CD4-positive, alpha-beta T cell (primary cell): Measurements from ENCODE around the gene TM4SF4. TPM values are rescaled to one million over a fixed set of nuclear protein-coding genes. Genes with fewer than 3 reads are reported as not detected.

Experiments used
- ATAC-seq: fragments of 200-7000 bp; cut with Tn5 transposase; one replicate; pipeline ENCODE4 v1.10.0; 2022; ENCODE audit warnings: mild to moderate bottlenecking; ENCODE audit not compliant: poor library complexity
- CTCF ChIA-PET: fragments of 350-600 bp; sonication (Branson Sonifier 250); formaldehyde crosslinking; loops from one replicate; lab custom pipeline; 2021; ENCODE audit warnings: antibody characterized with exemption, inconsistent platforms; lab: Charles Lee
- POLR2A ChIA-PET: fragments of 350-600 bp; sonication (Branson Sonifier 250); formaldehyde crosslinking; loops from one replicate; lab custom pipeline; 2021; ENCODE audit warnings: antibody characterized with exemption, inconsistent platforms; lab: Charles Lee
- DNase-seq, 14 experiments: peaks; one replicate each; pipeline ENCODE4 v3.0.0-alpha.2; 2013 to 2020; ENCODE audit warnings: mixed read lengths in 2 of 14
- H3K27ac ChIP-seq, 2 donors: one replicate each; pipeline versions ENCODE4 v1.5.1 to v1.7.0; 2013; ENCODE audit warnings: low read length in 2 of 2, low read depth in 1 of 2, mild to moderate bottlenecking in 1 of 2
- H3K27me3 ChIP-seq, 2 experiments: 1 replicate in 1 of 2; 2 replicates in 1 of 2; pipeline versions ENCODE4 v1.6.1 to v1.7.0; 2013; ENCODE audit warnings: low read length in 2 of 2, control low read depth in 1 of 2, mild to moderate bottlenecking in 1 of 2, moderate library complexity in 1 of 2; ENCODE audit not compliant: insufficient read depth in 2 of 2, control insufficient read depth in 1 of 2
- H3K36me3 ChIP-seq: one replicate; pipeline ENCODE4 v1.6.1; 2013; ENCODE audit warnings: low read length, control low read depth; ENCODE audit not compliant: insufficient read depth
- H3K4me1 ChIP-seq: one replicate; pipeline ENCODE4 v1.6.1; 2013; ENCODE audit warnings: low read length, control low read depth; ENCODE audit not compliant: insufficient read depth
- H3K4me3 ChIP-seq: one replicate; pipeline ENCODE4 v1.5.1; 2013; ENCODE audit warnings: mild to moderate bottlenecking, low read length, moderate library complexity
- H3K9me3 ChIP-seq, 2 experiments: 1 replicate in 1 of 2; 2 replicates in 1 of 2; pipeline versions ENCODE4 v1.6.1 to v1.7.0; 2013; ENCODE audit warnings: low read length in 2 of 2, mild to moderate bottlenecking in 2 of 2, control low read depth in 1 of 2, moderate library complexity in 1 of 2; ENCODE audit not compliant: control insufficient read depth in 1 of 2, insufficient read depth in 1 of 2
- H3K27ac Mint-ChIP-seq: one replicate; pipeline ENCODE4 v1.8.0; 2020; ENCODE audit warnings: mixed read lengths
- H3K27me3 Mint-ChIP-seq: one replicate; pipeline ENCODE4 v1.8.0; 2021; ENCODE audit warnings: mixed read lengths
- H3K36me3 Mint-ChIP-seq: one replicate; pipeline ENCODE4 v1.8.0; 2021; ENCODE audit warnings: low read depth, mixed read lengths
- H3K4me1 Mint-ChIP-seq: one replicate; pipeline ENCODE4 v1.8.0; 2021; ENCODE audit warnings: low read depth, mixed read lengths
- H3K4me3 Mint-ChIP-seq: one replicate; pipeline ENCODE4 v1.8.0; 2020; ENCODE audit warnings: mild to moderate bottlenecking, mixed read lengths
- H3K9me3 Mint-ChIP-seq: one replicate; pipeline ENCODE4 v1.8.0; 2020; ENCODE audit warnings: mixed read lengths
- intact Hi-C, 2 experiments: fragments of 100-400 bp; cut with DNase I in 1 of 2; cut with micrococcal nuclease in 1 of 2; formaldehyde crosslinking; loops; one replicate each; pipeline versions ENCODE4 v1.15.1 to v1.9.0; 2023 to 2025; cut with DNase I, micrococcal nuclease
- polyA plus RNA-seq, 2 donors: library from polyadenylated mRNA; unstranded; fragments of 120-200 nt; gene quantifications; one replicate each; pipeline ENCODE4 v1.2.1, GENCODE V29; 2013
- total RNA-seq, 174 experiments: library from RNA in 2 of 174; stranded (reverse) in 2 of 174; gene quantifications; one replicate each; pipeline ENCODE4 v1.2.3 and lab custom pipeline; 2021 to 2026
- TF ChIP-seq, protein P1 (sequence below): fragments of 200-600 bp; IDR thresholded peaks from one replicate; pipeline ENCODE4 v1.8.0; 2022; ENCODE audit warnings: antibody characterized with exemption, mild to moderate bottlenecking

TM4SF4 gene, protein sequence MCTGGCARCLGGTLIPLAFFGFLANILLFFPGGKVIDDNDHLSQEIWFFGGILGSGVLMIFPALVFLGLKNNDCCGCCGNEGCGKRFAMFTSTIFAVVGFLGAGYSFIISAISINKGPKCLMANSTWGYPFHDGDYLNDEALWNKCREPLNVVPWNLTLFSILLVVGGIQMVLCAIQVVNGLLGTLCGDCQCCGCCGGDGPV
- total RNA-seq = not detected
- not detected for polyA plus RNA-seq (2013, experiment 1 of 2)
- polyA plus RNA-seq (2013, experiment 2 of 2) = not detected
- total RNA-seq (lab: John Stamatoyannopoulos, UW) = 0 to 0.07 (median 0) reads per million in 172 experiments

- ChIA-PET POLR2A (interaction anchor here (0.7 kb wide), 1 partner anchor 8 kb away, joined by 3 read pairs; no protein-coding TSS in a partner anchor), CTCF (no interaction called here)
- no peak within 1 kb of the TSS for H3K27ac Mint-ChIP-seq
- no peak within 1 kb of the TSS for H3K4me3 Mint-ChIP-seq
- intact Hi-C loops = no loop called here
- Histone ChIP-seq H3K4me1 (no peaks in the 10 kb centered on the region), H3K4me3 (no peak within 1 kb of the TSS), H3K36me3 (no peaks in the 10 kb centered on the region), H3K27me3 (peaks cover 0 to 2% of the 10 kb centered on the region in 2 experiments), H3K9me3 (no peaks in the 10 kb centered on the region), H3K27ac (no peak within 1 kb of the TSS)
- H3K9me3 Mint-ChIP-seq = no peaks in the 10 kb centered on the region
- no peak for ATAC-seq
- H3K27me3 Mint-ChIP-seq = no peaks in the 10 kb centered on the region
- TF ChIP-seq, protein P1, sequence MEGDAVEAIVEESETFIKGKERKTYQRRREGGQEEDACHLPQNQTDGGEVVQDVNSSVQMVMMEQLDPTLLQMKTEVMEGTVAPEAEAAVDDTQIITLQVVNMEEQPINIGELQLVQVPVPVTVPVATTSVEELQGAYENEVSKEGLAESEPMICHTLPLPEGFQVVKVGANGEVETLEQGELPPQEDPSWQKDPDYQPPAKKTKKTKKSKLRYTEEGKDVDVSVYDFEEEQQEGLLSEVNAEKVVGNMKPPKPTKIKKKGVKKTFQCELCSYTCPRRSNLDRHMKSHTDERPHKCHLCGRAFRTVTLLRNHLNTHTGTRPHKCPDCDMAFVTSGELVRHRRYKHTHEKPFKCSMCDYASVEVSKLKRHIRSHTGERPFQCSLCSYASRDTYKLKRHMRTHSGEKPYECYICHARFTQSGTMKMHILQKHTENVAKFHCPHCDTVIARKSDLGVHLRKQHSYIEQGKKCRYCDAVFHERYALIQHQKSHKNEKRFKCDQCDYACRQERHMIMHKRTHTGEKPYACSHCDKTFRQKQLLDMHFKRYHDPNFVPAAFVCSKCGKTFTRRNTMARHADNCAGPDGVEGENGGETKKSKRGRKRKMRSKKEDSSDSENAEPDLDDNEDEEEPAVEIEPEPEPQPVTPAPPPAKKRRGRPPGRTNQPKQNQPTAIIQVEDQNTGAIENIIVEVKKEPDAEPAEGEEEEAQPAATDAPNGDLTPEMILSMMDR = no peak
- DNase-seq = no peak
- no peaks in the 10 kb centered on the region for H3K4me1 Mint-ChIP-seq
- H3K36me3 Mint-ChIP-seq = no peaks in the 10 kb centered on the region
Measured at GRCh38 chr3:149474250-149474817, at the start of gene TM4SF4. TM4SF4 (plus strand) TSS chr3:149474697; CDS start chr3:149474878, 181 bp downstream.

DNA sequence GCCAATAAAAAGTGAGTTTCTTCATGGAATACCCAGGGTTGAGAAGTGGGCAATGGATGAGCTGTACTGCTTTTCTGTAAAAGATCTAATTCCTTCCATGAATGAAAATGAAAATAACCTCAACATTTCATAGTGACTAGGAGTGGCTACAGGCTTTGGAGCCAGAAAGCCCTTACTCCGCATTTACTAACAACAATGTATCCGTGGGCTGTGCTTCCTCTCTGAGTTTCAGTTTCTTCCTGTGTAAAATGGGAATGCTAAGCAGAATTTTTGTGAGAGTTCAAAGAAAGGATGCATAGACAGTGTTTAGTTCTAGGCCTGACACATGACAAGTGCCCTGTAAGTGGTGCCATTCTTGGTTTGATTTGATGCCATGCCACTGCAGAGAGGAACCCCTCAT is 49.6 kb upstream of the TM4SF4 start:
- CTCF ChIA-PET = no interaction called here
- POLR2A ChIA-PET = no interaction called here
- H3K36me3 ChIP-seq = no peaks in the 10 kb centered on the region
- no peaks in the 10 kb centered on the region for H3K9me3 Mint-ChIP-seq
- H3K27ac ChIP-seq = no peak overlapping the region
- H3K4me1 ChIP-seq = no peaks in the 10 kb centered on the region
- H3K4me1 Mint-ChIP-seq = no peaks in the 10 kb centered on the region
- H3K27me3 Mint-ChIP-seq = no peaks in the 10 kb centered on the region
- H3K9me3 ChIP-seq = no peaks in the 10 kb centered on the region
- H3K4me3 Mint-ChIP-seq = no peak overlapping the region
- no peak overlapping the region for H3K27ac Mint-ChIP-seq
- no peak for ATAC-seq
- intact Hi-C loops = no loop called here
- DNase-seq = no peak
- TF ChIP-seq, protein P1 = no peak
- no peaks in the 10 kb centered on the region for H3K36me3 Mint-ChIP-seq
- H3K27me3 ChIP-seq = peaks cover 3 to 9% of the 10 kb centered on the region in 2 experiments
- no peak overlapping the region for H3K4me3 ChIP-seq

- ATAC-seq = no peak
- Mint-ChIP-seq H3K9me3 (no peaks in the 10 kb centered on the region), H3K27ac (no peak overlapping the region), H3K36me3 (no peaks in the 10 kb centered on the region), H3K27me3 (no peaks in the 10 kb centered on the region), H3K4me3 (no peak overlapping the region), H3K4me1 (no peaks in the 10 kb centered on the region)
- H3K27me3 ChIP-seq = peaks cover 3 to 9% of the 10 kb centered on the region in 2 experiments
- no peak for DNase-seq
- no peaks in the 10 kb centered on the region for H3K36me3 ChIP-seq
- H3K4me3 ChIP-seq = no peak overlapping the region
- H3K4me1 ChIP-seq = no peaks in the 10 kb centered on the region
- no peak overlapping the region for H3K27ac ChIP-seq
- TF ChIP-seq, protein P1 = no peak
- POLR2A ChIA-PET = no interaction called here
- intact Hi-C loops = no loop called here
- no peaks in the 10 kb centered on the region for H3K9me3 ChIP-seq
- CTCF ChIA-PET = no interaction called here
Measured at GRCh38 chr3:149426325-149426724, 48.2 kb upstream of the TM4SF4 start.
